TTC549 (cell line): Measurements from ENCODE around the gene RIN1.
"Not testable (repeated sequence)": the region's sequence is repeated elsewhere in the genome, so short reads cannot be mapped to it uniquely, and the experiment has no call there.

Experiments
- FAIRE-seq: peaks from 2 replicates; lab custom pipeline; 2012; peaks lifted over from hg19 to GRCh38; lab: Jason Lieb, UNC

Gene RIN1

GRCh38 chr11:66360406-66361073 is 24.3 kb upstream of the RIN1 start:
- no peak for FAIRE-seq

- FAIRE-seq: no peak
Measured at GRCh38 chr11:66359662-66360087, 23.4 kb upstream of the RIN1 start.

GRCh38 chr11:66350560-66351235 is 14.5 kb upstream of the RIN1 start:
- not testable (repeated sequence) for FAIRE-seq

GRCh38 chr11:66349084-66349386 is 12.8 kb upstream of the RIN1 start:
- no peak for FAIRE-seq

GRCh38 chr11:66347425-66348276 is 11.4 kb upstream of the RIN1 start, which contains the start of gene B4GAT1:
TSS of gene B4GAT1 (minus strand) at chr11:66347629. CDS start at chr11:66347545, 84 bp downstream.
- no peak for FAIRE-seq

- no peak for FAIRE-seq
Measured at GRCh38 chr11:66346476-66347424, 10.5 kb upstream of the RIN1 start.

- FAIRE-seq: no peak
Measured at GRCh38 chr11:66345316-66345649, 9.0 kb upstream of the RIN1 start.

GRCh38 chr11:66344550-66345315 is 8.5 kb upstream of the RIN1 start, which contains the start of gene BRMS1:
TSS of gene BRMS1 (minus strand) at chr11:66345104. CDS start at chr11:66342234, 2,870 bp downstream.
- no peak for FAIRE-seq

- FAIRE-seq: no peak
Measured at GRCh38 chr11:66343176-66343575, 6.9 kb upstream of the RIN1 start.

GRCh38 chr11:66341502-66342126 is 5.4 kb upstream of the RIN1 start:
- FAIRE-seq: no peak

- FAIRE-seq: no peak
Measured at GRCh38 chr11:66340596-66341501, 4.6 kb upstream of the RIN1 start.

- FAIRE-seq: no peak
Measured at GRCh38 chr11:66339686-66340483, 3.7 kb upstream of the RIN1 start.

- no peak for FAIRE-seq
Measured at GRCh38 chr11:66339162-66339675, 3.0 kb upstream of the RIN1 start.

GRCh38 chr11:66338276-66339161 is 2.3 kb upstream of the RIN1 start:
- no peak for FAIRE-seq

- FAIRE-seq: no peak
Measured at GRCh38 chr11:66337103-66337899, 1.1 kb upstream of the RIN1 start.

GRCh38 chr11:66335531-66336233 is 552 bp downstream of the RIN1 start:
- no peak for FAIRE-seq
